HEK293 (cell line): ENCODE measurements around the gene MTHFD1L.

Experiments used
- CTCF ChIA-PET: fragments of 350-600 bp; formaldehyde crosslinking; extraction: SDS; loops from one replicate; lab custom pipeline; 2021; ENCODE audit warnings: antibody characterized with exemption; lab: Yijun Ruan, JAX
- POLR2A ChIA-PET: fragments of 300-600 bp; formaldehyde crosslinking; extraction: SDS; loops from one replicate; lab custom pipeline; 2020; ENCODE audit warnings: antibody characterized with exemption, inconsistent platforms; lab: Yijun Ruan, JAX
- H3K27ac ChIP-seq: fragments of 200-500 bp; sonication (Bioruptor generic); 2 replicates; pipeline ENCODE4 v1.5.1; 2014; ENCODE audit warnings: low read depth, low read length, control low read depth, inconsistent platforms; ENCODE audit errors: extremely low read depth
- H3K36me3 ChIP-seq, 2 experiments: fragments of 200-500 bp in 1 of 2; sonication (Bioruptor generic) in 1 of 2; 1 replicate in 1 of 2; 2 replicates in 1 of 2; pipeline ENCODE4 v1.5.1; 2014 to 2017; ENCODE audit warnings: inconsistent platforms in 2 of 2, low read length in 2 of 2; ENCODE audit not compliant: control insufficient read depth in 2 of 2, insufficient read depth in 1 of 2
- H3K4me1 ChIP-seq: fragments of 200-500 bp; sonication (Bioruptor generic); 2 replicates; pipeline ENCODE4 v1.5.1; 2014; ENCODE audit warnings: mild to moderate bottlenecking, low read length, inconsistent platforms; ENCODE audit not compliant: control insufficient read depth, insufficient read depth
- H3K4me3 ChIP-seq: 2 replicates; pipeline ENCODE4 v1.5.1; 2011; ENCODE audit warnings: low read depth, mild to moderate bottlenecking, control low read depth, low read length, moderate library complexity
- H3K9me3 ChIP-seq: fragments of 200-500 bp; sonication (Bioruptor generic); 2 replicates; pipeline ENCODE4 v1.5.1; 2014; ENCODE audit warnings: low read depth, low read length, inconsistent platforms; ENCODE audit not compliant: control insufficient read depth, insufficient read depth
- BCL11A ChIP-seq: fragments of 450-650 bp; formaldehyde crosslinking; IDR thresholded peaks from 2 replicates; pipeline ENCODE4 v1.5.1; 2016; ENCODE audit warnings: low read depth, missing biosample characterization, missing genetic modification characterization
- BCL6B ChIP-seq: fragments of 450-650 bp; formaldehyde crosslinking; IDR thresholded peaks from 2 replicates; pipeline ENCODE4 v1.5.1; 2017; ENCODE audit warnings: missing biosample characterization, missing genetic modification characterization
- GFI1B ChIP-seq: fragments of 450-650 bp; formaldehyde crosslinking; IDR thresholded peaks from 2 replicates; pipeline ENCODE4 v1.5.1; 2016; ENCODE audit warnings: missing biosample characterization, missing genetic modification characterization
- GLI2 ChIP-seq: fragments of 450-650 bp; formaldehyde crosslinking; IDR thresholded peaks from 2 replicates; pipeline ENCODE4; 2017; ENCODE audit warnings: missing biosample characterization, missing genetic modification characterization, low read depth, borderline replicate concordance
- HOXA7 ChIP-seq: sonication (generic); formaldehyde crosslinking; IDR thresholded peaks from 2 replicates; pipeline ENCODE4 v1.8.1; 2022; ENCODE audit warnings: missing genetic modification reagents, borderline replicate concordance
- KLF1 ChIP-seq: fragments of 450-650 bp; formaldehyde crosslinking; IDR thresholded peaks from 2 replicates; pipeline ENCODE4 v1.5.1; 2016; ENCODE audit warnings: missing biosample characterization, missing genetic modification characterization
- KLF10 ChIP-seq: fragments of 450-650 bp; IDR thresholded peaks from 2 replicates; pipeline ENCODE4 v1.5.1; 2018; ENCODE audit warnings: missing biosample characterization, mild to moderate bottlenecking, missing genetic modification characterization
- OVOL3 ChIP-seq: fragments of 450-650 bp; formaldehyde crosslinking; IDR thresholded peaks from 2 replicates; pipeline ENCODE4 v1.5.1; 2016; ENCODE audit warnings: missing biosample characterization, missing genetic modification characterization
- YY1 ChIP-seq: fragments of 450-650 bp; formaldehyde crosslinking; IDR thresholded peaks from 2 replicates; pipeline ENCODE4 v1.5.1; 2018; ENCODE audit warnings: missing biosample characterization, missing genetic modification characterization
- ZFP37 ChIP-seq: fragments of 450-650 bp; formaldehyde crosslinking; IDR thresholded peaks from 2 replicates; pipeline ENCODE4 v1.5.1; 2016; ENCODE audit warnings: missing biosample characterization, missing genetic modification characterization
- ZNF133 ChIP-seq: fragments of 450-650 bp; formaldehyde crosslinking; IDR thresholded peaks from 2 replicates; pipeline ENCODE4 v1.5.1; 2016; ENCODE audit warnings: missing biosample characterization, missing genetic modification characterization
- ZNF24 ChIP-seq: fragments of 450-650 bp; formaldehyde crosslinking; IDR thresholded peaks from 2 replicates; pipeline ENCODE4 v1.5.1; 2016; ENCODE audit warnings: missing biosample characterization, missing genetic modification characterization
- ZNF274 ChIP-seq, 2 experiments: fragments of 200-500 bp in 1 of 2; fragments of 450-650 bp in 1 of 2; sonication (Bioruptor generic) in 1 of 2; formaldehyde crosslinking in 1 of 2; IDR thresholded peaks; 2 replicates each; pipeline versions ENCODE4 v1.5.1 to v1.6.1; 2014 to 2016; ENCODE audit warnings: borderline replicate concordance in 1 of 2, inconsistent platforms in 1 of 2, low read length in 1 of 2, missing biosample characterization in 1 of 2, missing genetic modification characterization in 1 of 2
- ZNF521 ChIP-seq: fragments of 450-650 bp; formaldehyde crosslinking; IDR thresholded peaks from 2 replicates; pipeline ENCODE4 v1.5.1; 2017; ENCODE audit warnings: missing biosample characterization, mild to moderate bottlenecking, missing genetic modification characterization
- ZNF560 ChIP-seq: fragments of 450-650 bp; formaldehyde crosslinking; IDR thresholded peaks from 2 replicates; pipeline ENCODE4 v1.5.1; 2017; ENCODE audit warnings: missing biosample characterization, missing genetic modification characterization, borderline replicate concordance
- ZNF585B ChIP-seq: fragments of 450-650 bp; formaldehyde crosslinking; IDR thresholded peaks from 2 replicates; pipeline ENCODE4 v1.5.1; 2016; ENCODE audit warnings: missing biosample characterization, missing genetic modification characterization
- ZNF596 ChIP-seq: fragments of 450-650 bp; IDR thresholded peaks from 2 replicates; pipeline ENCODE4 v1.5.0; 2018; ENCODE audit warnings: missing biosample characterization, mild to moderate bottlenecking, missing genetic modification characterization, moderate library complexity
- ZNF610 ChIP-seq: fragments of 450-650 bp; formaldehyde crosslinking; IDR thresholded peaks from 2 replicates; pipeline ENCODE4 v1.5.1; 2016; ENCODE audit warnings: missing biosample characterization, missing genetic modification characterization, borderline replicate concordance
- ZNF837 ChIP-seq: fragments of 450-650 bp; formaldehyde crosslinking; IDR thresholded peaks from 2 replicates; pipeline ENCODE4 v1.5.1; 2016; ENCODE audit warnings: missing biosample characterization, missing genetic modification characterization
- TF ChIP-seq, protein P1 (sequence below): fragments of 450-650 bp; formaldehyde crosslinking; optimal IDR thresholded peaks from 2 replicates; pipeline ENCODE3; 2016; ENCODE audit warnings: missing biosample characterization, mild to moderate bottlenecking, missing genetic modification characterization
- TF ChIP-seq, protein P2 (sequence below): fragments of 450-650 bp; formaldehyde crosslinking; IDR thresholded peaks from 2 replicates; pipeline ENCODE4 v1.5.1; 2017; ENCODE audit warnings: missing biosample characterization, missing genetic modification characterization

MTHFD1L gene

GRCh38 chr6:151087861-151088598, 222.5 kb downstream of the MTHFD1L start:
- Histone ChIP-seq H3K36me3 (peaks cover 0 to 11% of the 10 kb centered on the region in 2 experiments; a peak in 1 of 3 replicates), H3K9me3 (no peaks in the 10 kb centered on the region), H3K4me3 (no peak overlapping the region), H3K4me1 (peaks cover 2% of the 10 kb centered on the region; the same call in 1 of the 2 replicates), H3K27ac (no peak overlapping the region)
- ChIA-PET POLR2A (no interaction called here), CTCF (interaction anchor here (0.6 to 1.5 kb wide), 4 partner anchors 12 to 150 kb away, joined by 3 to 7 read pairs (median 3); no protein-coding TSS in a partner anchor)
- no peak for TF ChIP-seq HOXA7 (CRISPR knock-in tag)
- no peak for TF ChIP-seq ZNF610
- no peak for TF ChIP-seq KLF1
- no peak for TF ChIP-seq ZNF596 (tag by site-specific recombination)
- TF ChIP-seq GFI1B (tag by site-specific recombination), result no peak
- no peak for TF ChIP-seq BCL11A
- no peak for TF ChIP-seq ZFP37 (tag by site-specific recombination)
- TF ChIP-seq ZNF274 (IDR thresholded peaks at IDR 0.05; ENCODE audit: low read length), result no peak
- no peak for TF ChIP-seq ZNF274 (tag by site-specific recombination; IDR thresholded peaks at IDR 0.05; ENCODE audit: borderline replicate concordance)
- TF ChIP-seq, protein P1, sequence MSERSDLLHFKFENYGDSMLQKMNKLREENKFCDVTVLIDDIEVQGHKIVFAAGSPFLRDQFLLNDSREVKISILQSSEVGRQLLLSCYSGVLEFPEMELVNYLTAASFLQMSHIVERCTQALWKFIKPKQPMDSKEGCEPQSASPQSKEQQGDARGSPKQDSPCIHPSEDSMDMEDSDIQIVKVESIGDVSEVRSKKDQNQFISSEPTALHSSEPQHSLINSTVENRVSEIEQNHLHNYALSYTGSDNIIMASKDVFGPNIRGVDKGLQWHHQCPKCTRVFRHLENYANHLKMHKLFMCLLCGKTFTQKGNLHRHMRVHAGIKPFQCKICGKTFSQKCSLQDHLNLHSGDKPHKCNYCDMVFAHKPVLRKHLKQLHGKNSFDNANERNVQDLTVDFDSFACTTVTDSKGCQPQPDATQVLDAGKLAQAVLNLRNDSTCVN (tag by site-specific recombination), result no peak
- TF ChIP-seq, protein P2, sequence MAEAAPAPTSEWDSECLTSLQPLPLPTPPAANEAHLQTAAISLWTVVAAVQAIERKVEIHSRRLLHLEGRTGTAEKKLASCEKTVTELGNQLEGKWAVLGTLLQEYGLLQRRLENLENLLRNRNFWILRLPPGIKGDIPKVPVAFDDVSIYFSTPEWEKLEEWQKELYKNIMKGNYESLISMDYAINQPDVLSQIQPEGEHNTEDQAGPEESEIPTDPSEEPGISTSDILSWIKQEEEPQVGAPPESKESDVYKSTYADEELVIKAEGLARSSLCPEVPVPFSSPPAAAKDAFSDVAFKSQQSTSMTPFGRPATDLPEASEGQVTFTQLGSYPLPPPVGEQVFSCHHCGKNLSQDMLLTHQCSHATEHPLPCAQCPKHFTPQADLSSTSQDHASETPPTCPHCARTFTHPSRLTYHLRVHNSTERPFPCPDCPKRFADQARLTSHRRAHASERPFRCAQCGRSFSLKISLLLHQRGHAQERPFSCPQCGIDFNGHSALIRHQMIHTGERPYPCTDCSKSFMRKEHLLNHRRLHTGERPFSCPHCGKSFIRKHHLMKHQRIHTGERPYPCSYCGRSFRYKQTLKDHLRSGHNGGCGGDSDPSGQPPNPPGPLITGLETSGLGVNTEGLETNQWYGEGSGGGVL (tag by site-specific recombination), result no peak
- no peak for TF ChIP-seq GLI2
- TF ChIP-seq ZNF24 (tag by site-specific recombination), result no peak
- no peak for TF ChIP-seq ZNF837 (tag by site-specific recombination)

- ChIA-PET POLR2A (no interaction called here), CTCF (interaction anchor here (0.6 to 1.5 kb wide), 4 partner anchors 11 to 149 kb away, joined by 3 to 7 read pairs (median 3); no protein-coding TSS in a partner anchor)
- H3K36me3 ChIP-seq, result peaks cover 0 to 12% of the 10 kb centered on the region in 2 experiments; a peak in 1 of 3 replicates
- H3K4me3 ChIP-seq, result no peak overlapping the region
- TF ChIP-seq KLF10 (tag by site-specific recombination) (no peak), BCL6B (tag by site-specific recombination) (no peak), ZNF521 (tag by site-specific recombination) (no peak), ZNF560 (no peak), OVOL3 (tag by site-specific recombination) (no peak), ZNF585B (tag by site-specific recombination) (no peak), ZNF133 (tag by site-specific recombination) (no peak), YY1 (tag by site-specific recombination) (no peak)
- TF ChIP-seq, all 188 proteins: peak for 0
- Histone ChIP-seq H3K4me1 (peaks cover 2% of the 10 kb centered on the region; the same call in 1 of the 2 replicates), H3K27ac (no peak overlapping the region), H3K9me3 (no peaks in the 10 kb centered on the region)
These were observed 223.1 kb downstream of the MTHFD1L start for GRCh38 chr6:151088599-151088935.
